Measurements from ENCODE around the gene HOXC11.

HOXC11 gene

DNA sequence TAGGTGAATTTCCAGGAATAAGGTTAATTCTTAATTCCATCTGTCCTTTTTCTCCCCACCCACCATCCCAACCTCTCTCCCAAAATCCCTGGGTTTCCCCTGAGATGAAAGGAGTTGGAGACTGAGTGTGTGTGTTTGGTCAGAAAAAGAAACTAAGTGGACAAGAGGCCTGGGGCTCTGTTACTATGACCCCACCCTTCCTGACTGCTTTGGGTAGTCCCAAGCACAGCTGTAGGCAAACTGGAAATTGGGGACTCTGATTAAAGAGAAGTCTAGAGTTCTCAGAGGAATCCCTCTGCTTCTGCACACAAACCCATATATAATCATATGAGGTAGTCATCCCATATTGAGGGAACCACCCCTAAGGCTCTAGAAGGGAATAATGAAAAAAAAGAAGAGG lies 25.2 kb upstream of the HOXC11 start:
- Histone ChIP-seq H3K36me3 (ENCODE audit: insufficient read depth, low read length) (no peaks in the 10 kb centered on the region), H3K9me3 (ENCODE audit: low read length) (no peaks in the 10 kb centered on the region), H3K27ac (ENCODE audit: low read depth, low read length) (no peak overlapping the region), H3K4me1 (ENCODE audit: insufficient read depth, low read length) (peaks cover 6% of the 10 kb centered on the region), H3K9ac (ENCODE audit: low read length) (no peak overlapping the region), H3K27me3 (ENCODE audit: control insufficient read depth in 1 of 2, insufficient read depth in 2 of 2, low read length in 2 of 2) (peaks cover 93 to 100% of the 10 kb centered on the region in 2 donors), H3K4me3 (ENCODE audit: low read depth in 1 of 2, low read length in 2 of 2) (no peak overlapping the region)

DNA sequence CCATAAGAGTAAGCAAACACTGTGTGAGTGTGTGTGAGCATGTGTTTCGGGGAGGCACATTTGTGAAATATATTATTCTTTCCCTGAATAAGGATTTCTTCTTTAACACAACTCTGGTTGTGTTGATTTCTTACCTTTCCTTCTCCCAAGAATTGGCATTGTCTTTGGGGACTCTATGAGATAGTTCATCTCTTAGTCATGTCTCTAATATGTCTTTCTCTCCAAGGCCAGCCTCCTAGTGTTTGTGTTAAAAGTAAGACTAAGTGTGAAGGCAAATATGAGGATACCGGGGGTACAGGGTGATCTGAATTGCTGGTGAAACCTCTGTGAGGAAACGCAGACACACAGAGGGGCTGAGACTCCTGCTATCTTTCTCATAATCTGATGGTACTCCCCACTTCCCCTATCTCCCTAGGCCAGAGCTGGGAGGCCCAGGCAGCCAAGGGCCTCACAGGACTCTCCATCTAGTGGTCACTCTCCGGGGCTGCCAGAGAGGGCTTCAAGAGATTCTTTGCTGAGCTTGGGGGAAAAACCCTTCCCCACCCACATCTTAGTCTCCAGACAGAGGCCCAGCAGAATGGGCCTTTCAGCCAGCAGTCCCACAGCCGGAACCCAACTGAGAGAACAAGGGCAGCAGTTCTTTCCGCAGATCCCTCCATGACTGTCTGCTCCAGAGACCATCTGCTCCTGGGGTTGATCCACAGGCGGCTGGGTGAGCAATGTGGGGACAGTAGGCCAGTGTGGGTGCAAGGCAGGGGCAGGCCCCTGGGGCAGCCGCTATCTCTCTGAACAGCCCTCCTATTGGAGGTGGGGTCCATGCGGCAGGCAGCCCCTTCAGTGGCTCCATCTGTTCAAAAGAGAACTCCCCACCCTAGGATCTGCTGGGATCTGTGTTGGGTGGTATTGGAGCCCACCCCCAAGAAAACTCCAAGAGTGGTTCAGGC lies 24.0 kb upstream of the HOXC11 start:
- Histone ChIP-seq H3K9me3 (ENCODE audit: low read length) (no peaks in the 10 kb centered on the region), H3K4me3 (ENCODE audit: low read depth in 1 of 2, low read length in 2 of 2) (no peak overlapping the region), H3K4me1 (ENCODE audit: insufficient read depth, low read length) (peaks cover 6% of the 10 kb centered on the region), H3K27me3 (ENCODE audit: control insufficient read depth in 1 of 2, insufficient read depth in 2 of 2, low read length in 2 of 2) (peaks cover 93 to 100% of the 10 kb centered on the region in 2 donors), H3K36me3 (ENCODE audit: insufficient read depth, low read length) (no peaks in the 10 kb centered on the region), H3K9ac (ENCODE audit: low read length) (no peak overlapping the region), H3K27ac (ENCODE audit: low read depth, low read length) (no peak overlapping the region)

DNA sequence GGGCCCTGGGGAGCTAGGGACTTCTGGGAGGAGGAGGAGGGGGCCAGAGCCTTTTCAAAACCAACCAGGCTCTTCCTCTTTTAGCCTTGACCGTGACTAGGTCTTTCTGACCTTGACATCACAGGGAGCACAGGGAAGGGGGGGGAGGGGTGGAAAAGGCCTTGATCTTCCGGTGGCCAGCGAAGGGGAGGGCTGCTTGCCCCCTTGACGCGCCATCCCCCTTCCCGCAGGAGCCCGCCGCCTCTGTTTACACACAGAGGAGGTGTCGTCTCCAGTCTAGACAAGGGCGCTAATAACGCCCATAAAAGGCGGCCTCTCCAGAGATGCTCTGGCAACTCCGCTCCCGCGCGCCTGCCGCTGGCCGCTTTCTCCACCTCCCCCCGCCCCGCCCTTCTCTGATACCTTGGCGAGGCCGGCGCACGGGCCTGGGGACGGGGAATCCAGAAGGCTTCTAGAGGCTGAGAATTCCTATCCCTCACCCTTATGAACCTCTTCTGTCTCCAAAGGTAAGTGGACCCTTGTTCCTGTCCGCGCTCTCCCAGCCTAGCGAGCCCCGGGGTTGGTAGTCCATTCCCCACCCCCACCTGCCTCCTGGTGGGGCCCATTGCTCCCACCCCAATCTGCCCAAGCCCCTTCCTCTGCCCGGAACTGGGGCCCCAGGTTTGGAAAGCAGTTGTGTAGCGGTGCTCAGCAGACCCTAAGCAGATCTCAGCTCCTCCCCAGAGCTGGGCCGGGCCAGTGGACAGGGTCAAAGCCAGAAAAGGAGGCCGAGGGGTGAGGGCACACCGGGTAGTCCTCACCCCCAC lies 23.1 kb upstream of the HOXC11 start:
- no peak overlapping the region for H3K9ac ChIP-seq (ENCODE audit: low read length)
- H3K4me1 ChIP-seq (ENCODE audit: insufficient read depth, low read length) = peaks cover 6% of the 10 kb centered on the region
- H3K27me3 ChIP-seq (ENCODE audit: control insufficient read depth in 1 of 2, insufficient read depth in 2 of 2, low read length in 2 of 2) = peaks cover 93 to 100% of the 10 kb centered on the region in 2 donors
- H3K27ac ChIP-seq (ENCODE audit: low read depth, low read length) = no peak overlapping the region
- no peaks in the 10 kb centered on the region for H3K36me3 ChIP-seq (ENCODE audit: insufficient read depth, low read length)
- no peak overlapping the region for H3K4me3 ChIP-seq (ENCODE audit: low read depth in 1 of 2, low read length in 2 of 2)
- no peaks in the 10 kb centered on the region for H3K9me3 ChIP-seq (ENCODE audit: low read length)

DNA sequence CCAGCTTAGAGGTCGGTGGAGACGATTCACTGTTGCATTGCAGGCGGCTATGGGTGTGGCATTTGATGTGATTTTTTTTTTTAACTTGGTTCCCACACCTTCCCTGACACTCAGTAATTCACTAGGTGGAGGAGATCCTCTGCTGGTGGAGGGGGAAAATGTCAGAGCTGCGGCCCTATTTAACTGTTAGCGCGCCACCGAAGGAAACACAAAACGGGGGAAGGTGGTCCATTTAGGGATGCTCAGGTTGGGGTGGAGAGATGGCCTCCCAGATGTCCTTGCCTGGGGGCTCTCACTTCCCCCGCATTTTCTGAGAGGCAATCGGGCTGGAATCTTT lies 22.5 kb upstream of the HOXC11 start:
- Histone ChIP-seq H3K9me3 (ENCODE audit: low read length) (no peaks in the 10 kb centered on the region), H3K4me1 (ENCODE audit: insufficient read depth, low read length) (peaks cover 6% of the 10 kb centered on the region)

DNA sequence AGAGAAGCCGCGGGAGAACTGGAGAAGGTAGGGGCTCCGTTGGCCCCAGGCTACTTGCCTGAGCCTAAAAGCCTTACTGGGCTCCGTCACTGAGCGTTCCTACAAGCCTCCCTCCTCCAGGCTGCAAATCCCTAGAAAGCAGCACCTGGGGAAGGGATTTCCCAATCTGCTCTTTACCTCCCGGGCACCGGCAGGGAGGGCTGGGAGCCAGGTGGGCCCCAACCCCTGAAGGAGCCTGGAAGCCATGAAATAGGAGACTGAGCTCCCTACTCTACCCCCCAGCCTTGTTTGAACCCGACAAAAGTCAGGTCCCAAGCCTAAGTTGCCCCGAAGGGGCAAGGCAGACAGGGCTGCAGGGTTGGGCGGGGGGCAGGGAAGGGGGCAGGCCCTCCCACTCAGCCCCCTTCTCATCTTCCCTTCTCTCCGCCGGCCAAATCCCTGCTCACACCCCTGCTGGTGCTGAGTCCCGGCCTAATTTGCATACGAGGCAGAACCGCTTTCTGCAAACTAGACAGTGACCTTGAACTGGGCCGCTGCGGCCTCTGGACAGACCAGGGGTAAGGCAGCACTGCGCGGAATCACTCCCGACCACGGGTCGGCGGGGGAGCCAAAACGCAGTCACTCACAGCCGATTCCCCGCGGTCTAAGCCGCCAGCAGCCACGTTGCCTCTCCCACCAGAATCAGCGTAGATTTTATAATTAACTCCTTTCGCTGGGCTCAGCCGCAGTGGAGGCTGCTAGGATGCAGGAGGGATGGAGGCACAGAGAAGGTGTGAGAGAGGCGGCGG lies 21.9 kb upstream of the HOXC11 start:
- no peak overlapping the region for H3K27ac ChIP-seq (ENCODE audit: low read depth, low read length)
- no peak overlapping the region for H3K9ac ChIP-seq (ENCODE audit: low read length)
- H3K4me1 ChIP-seq (ENCODE audit: insufficient read depth, low read length) = peaks cover 6% of the 10 kb centered on the region
- no peak overlapping the region for H3K4me3 ChIP-seq (ENCODE audit: low read depth in 1 of 2, low read length in 2 of 2)
- H3K9me3 ChIP-seq (ENCODE audit: low read length) = no peaks in the 10 kb centered on the region
- no peaks in the 10 kb centered on the region for H3K36me3 ChIP-seq (ENCODE audit: insufficient read depth, low read length)
- H3K27me3 ChIP-seq (ENCODE audit: control insufficient read depth in 1 of 2, insufficient read depth in 2 of 2, low read length in 2 of 2) = peaks cover 90 to 100% of the 10 kb centered on the region in 2 donors

More for the DNA sequence above, 22.5 kb upstream of the HOXC11 start:
- H3K27ac ChIP-seq (ENCODE audit: low read depth, low read length) = no peak overlapping the region
- H3K36me3 ChIP-seq (ENCODE audit: insufficient read depth, low read length) = no peaks in the 10 kb centered on the region
- no peak overlapping the region for H3K4me3 ChIP-seq (ENCODE audit: low read depth in 1 of 2, low read length in 2 of 2)
- H3K9ac ChIP-seq (ENCODE audit: low read length) = no peak overlapping the region
- H3K27me3 ChIP-seq (ENCODE audit: control insufficient read depth in 1 of 2, insufficient read depth in 2 of 2, low read length in 2 of 2) = peaks cover 90 to 100% of the 10 kb centered on the region in 2 donors

DNA sequence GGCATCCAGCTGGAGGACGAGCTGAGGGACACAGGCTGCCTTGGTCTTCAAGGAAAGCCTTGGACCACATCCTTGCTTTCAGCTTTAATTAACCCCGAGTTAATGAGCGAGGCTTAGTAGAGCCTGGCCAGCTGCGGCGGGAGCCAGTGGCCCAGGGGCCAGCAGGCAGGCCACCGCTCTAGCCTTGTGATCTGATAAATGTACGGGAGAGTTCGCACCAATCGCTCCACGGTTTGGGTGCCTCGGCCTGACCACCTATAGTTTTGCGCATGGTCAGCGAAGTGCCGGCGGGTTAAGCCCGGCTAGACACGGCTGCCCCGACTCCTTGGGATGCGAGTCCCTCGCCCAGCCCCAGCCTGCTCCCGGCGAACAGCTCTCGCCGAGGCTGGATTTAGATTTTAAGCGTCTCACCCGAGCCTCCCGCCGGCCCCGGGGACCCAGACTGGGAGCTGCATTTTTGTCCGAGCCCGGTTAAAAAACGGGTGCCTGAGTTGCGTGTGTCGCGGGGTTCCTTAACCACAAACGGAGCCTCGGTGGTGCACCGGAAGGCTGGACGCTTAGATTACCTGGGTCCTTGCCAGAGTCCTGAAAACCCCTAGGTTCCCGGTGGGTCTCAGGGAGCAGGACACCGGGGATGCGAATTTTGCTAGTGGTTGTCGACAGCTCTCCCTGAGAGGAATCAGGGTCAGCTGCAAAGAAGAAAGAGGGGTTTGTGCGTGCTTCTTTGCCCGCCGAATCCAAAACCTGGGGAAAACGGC lies 21.2 kb upstream of the HOXC11 start:
- Histone ChIP-seq H3K4me1 (ENCODE audit: insufficient read depth, low read length) (peaks cover 6% of the 10 kb centered on the region), H3K9me3 (ENCODE audit: low read length) (no peaks in the 10 kb centered on the region), H3K9ac (ENCODE audit: low read length) (no peak overlapping the region), H3K4me3 (ENCODE audit: low read depth in 1 of 2, low read length in 2 of 2) (no peak overlapping the region), H3K36me3 (ENCODE audit: insufficient read depth, low read length) (no peaks in the 10 kb centered on the region), H3K27me3 (ENCODE audit: control insufficient read depth in 1 of 2, insufficient read depth in 2 of 2, low read length in 2 of 2) (peaks cover 90 to 100% of the 10 kb centered on the region in 2 donors), H3K27ac (ENCODE audit: low read depth, low read length) (no peak overlapping the region)

DNA sequence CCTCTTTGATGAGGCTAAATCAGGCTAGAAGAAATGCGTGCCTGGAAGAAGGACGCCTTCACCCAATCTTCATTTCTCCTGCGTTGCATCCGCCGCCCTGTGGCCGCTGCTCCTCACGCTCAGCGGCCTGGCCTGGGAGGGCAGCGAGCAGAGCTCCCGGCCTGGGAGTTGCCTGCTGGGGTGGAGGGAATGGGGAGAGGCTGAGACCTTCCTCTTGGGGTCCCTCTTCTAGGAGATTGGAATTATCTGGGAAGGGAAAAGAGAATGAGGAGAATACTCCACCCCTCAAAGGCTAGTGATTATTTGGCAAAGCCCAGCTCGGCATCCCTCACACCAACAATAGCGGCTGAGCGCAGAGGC lies 20.6 kb upstream of the HOXC11 start:
- no peak overlapping the region for H3K9ac ChIP-seq (ENCODE audit: low read length)
- H3K9me3 ChIP-seq (ENCODE audit: low read length) = no peaks in the 10 kb centered on the region
- peaks cover 6% of the 10 kb centered on the region for H3K4me1 ChIP-seq (ENCODE audit: insufficient read depth, low read length)
- peaks cover 93 to 100% of the 10 kb centered on the region in 2 donors for H3K27me3 ChIP-seq (ENCODE audit: control insufficient read depth in 1 of 2, insufficient read depth in 2 of 2, low read length in 2 of 2)
- H3K36me3 ChIP-seq (ENCODE audit: insufficient read depth, low read length) = no peaks in the 10 kb centered on the region
- H3K27ac ChIP-seq (ENCODE audit: low read depth, low read length) = no peak overlapping the region
- H3K4me3 ChIP-seq (ENCODE audit: low read depth in 1 of 2, low read length in 2 of 2) = no peak overlapping the region

DNA sequence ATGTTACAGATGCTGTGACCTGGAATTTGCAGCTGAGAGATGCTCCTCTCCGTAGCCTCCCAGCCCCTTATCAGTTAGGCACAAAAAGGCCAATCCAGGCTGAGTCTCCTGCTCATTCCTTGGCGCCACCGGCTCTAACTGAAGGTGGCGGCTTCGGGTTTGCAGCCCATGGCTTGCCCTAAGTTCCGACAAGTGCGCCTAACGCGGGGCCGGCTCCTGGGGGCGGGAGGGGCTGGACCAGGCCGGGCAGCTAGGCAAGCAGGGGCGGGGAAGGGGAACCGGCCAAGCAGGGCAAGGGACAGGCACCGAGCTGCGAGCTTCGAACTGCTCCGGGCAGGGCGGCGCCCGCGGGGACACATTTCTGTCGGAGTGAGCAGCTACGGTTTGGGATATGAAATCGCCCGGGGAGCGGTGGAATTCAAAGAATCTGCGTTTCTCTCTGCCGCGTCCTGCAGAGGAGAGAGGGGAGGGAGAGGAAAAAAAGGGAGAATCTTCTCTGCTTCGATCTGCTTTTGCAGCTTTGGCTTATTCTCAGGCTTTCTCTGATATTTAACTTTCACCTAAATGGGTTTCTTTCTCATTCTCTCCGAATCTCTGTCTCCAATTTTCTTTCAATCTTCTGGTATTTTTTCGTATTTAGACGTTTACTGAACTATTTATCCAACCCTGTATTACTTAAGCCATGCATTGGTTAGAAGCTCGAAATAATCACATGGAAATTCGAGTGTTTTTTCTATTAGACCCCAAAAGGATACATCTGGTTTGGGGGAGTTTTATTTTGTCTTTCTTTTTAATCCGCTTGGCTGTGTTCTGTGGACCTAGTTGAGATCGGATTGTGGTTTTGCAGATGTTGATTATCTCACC lies 19.8 kb upstream of the HOXC11 start:
- peaks cover 6% of the 10 kb centered on the region for H3K4me1 ChIP-seq (ENCODE audit: insufficient read depth, low read length)
- H3K4me3 ChIP-seq (ENCODE audit: low read depth in 1 of 2, low read length in 2 of 2) = no peak overlapping the region
- no peak overlapping the region for H3K27ac ChIP-seq (ENCODE audit: low read depth, low read length)
- H3K36me3 ChIP-seq (ENCODE audit: insufficient read depth, low read length) = no peaks in the 10 kb centered on the region
- no peak overlapping the region for H3K9ac ChIP-seq (ENCODE audit: low read length)
- H3K9me3 ChIP-seq (ENCODE audit: low read length) = no peaks in the 10 kb centered on the region
- H3K27me3 ChIP-seq (ENCODE audit: control insufficient read depth in 1 of 2, insufficient read depth in 2 of 2, low read length in 2 of 2) = peaks cover 94 to 100% of the 10 kb centered on the region in 2 donors

DNA sequence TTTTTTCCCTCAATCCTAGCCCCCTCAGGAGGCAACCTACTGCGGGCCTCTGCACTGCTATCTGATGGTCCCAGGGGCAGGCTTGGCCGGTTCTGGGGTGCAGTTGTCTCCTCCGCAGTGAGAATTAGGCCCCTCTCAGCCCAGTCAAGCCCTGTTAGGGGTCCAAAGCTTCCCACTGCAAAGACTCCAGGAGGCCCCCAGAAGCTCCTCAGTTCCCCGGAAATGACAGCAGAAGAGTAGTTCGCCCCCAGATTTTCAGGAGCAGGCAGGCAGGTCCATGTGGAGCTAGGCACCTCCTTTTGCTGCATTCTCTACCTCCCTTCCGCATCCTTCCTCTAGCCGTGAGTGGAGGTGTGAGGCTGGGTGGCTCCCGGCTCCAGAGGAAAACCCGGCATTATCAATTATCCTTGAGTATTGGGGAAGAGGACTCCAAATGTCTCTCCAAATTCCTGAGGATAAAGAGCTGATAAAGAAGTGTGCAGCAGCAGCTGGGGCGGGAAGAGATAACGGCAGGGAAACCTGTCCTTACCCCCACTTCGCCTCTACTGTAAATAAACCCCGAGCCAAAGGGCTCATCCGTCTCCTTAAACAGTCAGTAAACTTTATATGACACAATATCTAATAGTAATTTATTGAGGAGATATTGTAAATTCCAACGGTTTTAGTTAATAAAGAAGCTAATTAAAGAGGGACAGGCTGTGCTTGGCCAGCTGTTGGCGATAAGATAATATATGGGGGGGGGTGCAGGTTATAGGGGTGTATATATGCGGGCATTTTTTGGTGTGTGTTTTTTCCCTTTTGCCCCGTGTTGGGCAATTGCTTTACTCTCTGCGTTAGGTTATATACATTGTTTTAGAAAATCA lies 18.9 kb upstream of the HOXC11 start:
- Histone ChIP-seq H3K27me3 (ENCODE audit: control insufficient read depth in 1 of 2, insufficient read depth in 2 of 2, low read length in 2 of 2) (peaks cover 91 to 98% of the 10 kb centered on the region in 2 donors), H3K27ac (ENCODE audit: low read depth, low read length) (no peak overlapping the region), H3K9ac (ENCODE audit: low read length) (no peak overlapping the region), H3K9me3 (ENCODE audit: low read length) (no peaks in the 10 kb centered on the region), H3K4me1 (ENCODE audit: insufficient read depth, low read length) (peaks cover 6% of the 10 kb centered on the region), H3K36me3 (ENCODE audit: insufficient read depth, low read length) (no peaks in the 10 kb centered on the region), H3K4me3 (ENCODE audit: low read depth in 1 of 2, low read length in 2 of 2) (no peak overlapping the region)
